HG02852 (cell line): ENCODE results near the gene CLEC4M.

Experiments
- ATAC-seq: cut with Tn5 transposase; IDR thresholded peaks from one replicate; pipeline ENCODE4 v1.9.1; 2021; ENCODE audit warnings: mild to moderate bottlenecking, moderate library complexity; ENCODE audit not compliant: unreplicated experiment

CLEC4M gene

GRCh38 chr19:7762719-7763293 is at the start of gene CLEC4M:
TSS of gene CLEC4M (plus strand) at chr19:7763243. CDS start at chr19:7763267, 24 bp downstream.
- no peak for ATAC-seq

DNA sequence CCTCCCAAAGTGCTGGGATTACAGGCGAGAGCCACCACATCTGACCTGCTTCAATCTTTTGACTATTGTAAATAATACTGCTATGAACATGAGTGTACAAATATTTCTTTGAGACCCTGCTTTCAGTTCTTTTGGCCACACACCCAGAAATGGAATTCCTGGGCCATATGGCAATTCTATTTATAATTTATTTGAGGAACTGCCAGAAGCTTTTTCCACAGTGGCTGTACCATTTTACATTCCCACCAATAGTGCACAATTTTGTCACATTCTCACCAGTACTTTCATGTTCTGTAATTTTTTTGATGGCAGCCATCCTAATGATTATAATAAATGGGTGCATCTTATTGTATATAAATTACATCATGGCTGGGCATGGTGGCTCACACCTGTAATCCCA is 47.4 kb upstream of the CLEC4M start:
- no peak for ATAC-seq

GRCh38 chr19:7716762-7717161 is 46.3 kb upstream of the CLEC4M start:
- ATAC-seq = no peak

DNA sequence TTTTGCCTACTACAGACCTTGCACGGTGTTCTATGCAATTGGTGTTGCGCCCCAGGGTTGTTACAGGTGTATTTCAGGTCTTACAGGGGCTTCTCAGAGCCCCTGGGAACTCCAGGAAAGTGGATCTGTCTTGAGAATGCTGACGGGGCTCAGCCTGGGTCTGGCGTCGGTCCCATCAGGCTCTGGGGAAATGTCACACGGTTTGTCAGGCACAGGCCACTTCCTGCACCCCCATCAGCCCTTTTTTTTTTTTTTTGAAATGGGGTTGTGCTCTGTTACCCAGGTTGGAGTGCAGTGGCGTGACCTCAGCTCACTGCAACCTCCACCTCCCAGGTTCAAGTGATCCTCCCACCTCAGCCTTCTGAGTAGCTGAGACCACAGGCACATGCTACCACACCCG is 44.4 kb upstream of the CLEC4M start:
- ATAC-seq = no peak

- no peak for ATAC-seq
These were observed 42.7 kb upstream of the CLEC4M start for GRCh38 chr19:7720351-7720750.

DNA sequence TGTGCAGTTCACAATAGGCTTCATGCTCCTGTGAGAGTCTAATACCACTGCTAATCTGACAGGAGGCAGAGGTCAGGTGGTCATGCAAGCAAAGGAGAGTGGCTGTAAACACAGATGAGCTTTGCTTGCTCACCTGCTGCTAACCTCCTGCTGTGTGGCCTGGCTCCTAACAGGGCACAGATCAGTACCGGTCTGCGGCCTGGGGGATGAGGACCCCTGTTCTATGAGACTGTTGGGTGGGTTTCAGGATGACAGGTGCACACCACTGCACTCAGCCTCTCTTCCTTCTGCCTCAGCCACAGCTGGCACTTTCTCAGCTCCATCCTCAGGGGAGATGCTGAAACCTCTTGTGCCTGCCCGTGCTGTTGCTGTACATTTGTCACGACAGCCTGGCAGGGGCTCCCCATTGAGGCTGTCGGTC is 40.8 kb upstream of the CLEC4M start:
- no peak for ATAC-seq

- no peak for ATAC-seq
These were observed 37.3 kb upstream of the CLEC4M start for GRCh38 chr19:7725791-7726190.

- ATAC-seq = no peak
These were observed 33.8 kb upstream of the CLEC4M start for GRCh38 chr19:7729211-7729610.

- ATAC-seq = no peak
These were observed 33.2 kb upstream of the CLEC4M start for GRCh38 chr19:7729831-7730285.

- ATAC-seq = no peak
These were observed 32.5 kb upstream of the CLEC4M start for GRCh38 chr19:7730286-7731217.

GRCh38 chr19:7731218-7731595 is 31.8 kb upstream of the CLEC4M start:
- ATAC-seq = no peak

- ATAC-seq = no peak
These were observed 31.4 kb upstream of the CLEC4M start for GRCh38 chr19:7731615-7732014.

DNA sequence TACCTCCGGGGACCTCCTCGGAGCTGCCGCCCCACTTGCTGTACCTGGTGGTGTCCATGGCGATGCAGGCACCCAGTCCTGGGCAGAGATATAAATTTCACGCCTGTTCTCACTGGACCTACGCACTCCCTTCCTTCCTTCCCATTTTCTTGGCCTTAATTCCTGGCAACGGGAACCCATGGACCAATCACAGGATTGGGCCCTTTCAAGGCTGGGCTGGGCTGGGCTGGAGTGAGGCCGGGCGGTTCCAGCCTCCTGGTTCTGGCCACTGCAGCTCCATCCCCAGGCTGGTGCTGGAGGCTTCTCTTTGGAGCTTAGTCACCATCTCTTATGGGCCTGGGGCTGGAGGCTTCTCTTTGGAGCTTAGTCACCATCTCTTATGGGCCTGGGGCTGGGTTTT is 31.0 kb upstream of the CLEC4M start, which contains the start of gene CLEC4G:
Gene CLEC4G (minus strand): TSS at position 66 of the 400 bp plus-strand sequence. CDS start 8 bp downstream, at position 58.
- ATAC-seq = no peak

DNA sequence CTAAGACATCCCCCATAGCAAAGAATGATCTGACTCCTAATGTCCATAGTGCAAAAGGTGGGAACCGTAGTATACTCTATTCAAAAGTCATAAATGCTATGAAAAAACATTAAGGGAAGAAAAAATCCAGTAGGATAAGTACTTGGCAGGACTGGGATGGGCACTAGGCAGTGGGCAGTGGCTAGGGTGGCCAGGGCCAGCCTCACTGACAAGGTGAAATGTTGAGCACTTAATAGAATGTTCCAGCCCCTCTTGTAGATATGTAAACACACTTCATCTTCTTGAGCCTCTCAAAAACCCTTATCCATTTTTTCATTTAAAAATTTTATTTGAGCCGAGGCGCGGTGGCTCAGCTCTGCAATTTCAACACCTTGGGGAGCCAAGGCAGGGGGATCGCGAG is 29.7 kb upstream of the CLEC4M start:
- no peak for ATAC-seq

- ATAC-seq = no peak
These were observed 28.5 kb upstream of the CLEC4M start for GRCh38 chr19:7734220-7735203.

- no peak for ATAC-seq
These were observed 26.9 kb upstream of the CLEC4M start for GRCh38 chr19:7736148-7736547.

GRCh38 chr19:7737215-7737614 is 25.8 kb upstream of the CLEC4M start:
- ATAC-seq = no peak

- ATAC-seq = no peak
These were observed 25.0 kb upstream of the CLEC4M start for GRCh38 chr19:7738023-7738422.

DNA sequence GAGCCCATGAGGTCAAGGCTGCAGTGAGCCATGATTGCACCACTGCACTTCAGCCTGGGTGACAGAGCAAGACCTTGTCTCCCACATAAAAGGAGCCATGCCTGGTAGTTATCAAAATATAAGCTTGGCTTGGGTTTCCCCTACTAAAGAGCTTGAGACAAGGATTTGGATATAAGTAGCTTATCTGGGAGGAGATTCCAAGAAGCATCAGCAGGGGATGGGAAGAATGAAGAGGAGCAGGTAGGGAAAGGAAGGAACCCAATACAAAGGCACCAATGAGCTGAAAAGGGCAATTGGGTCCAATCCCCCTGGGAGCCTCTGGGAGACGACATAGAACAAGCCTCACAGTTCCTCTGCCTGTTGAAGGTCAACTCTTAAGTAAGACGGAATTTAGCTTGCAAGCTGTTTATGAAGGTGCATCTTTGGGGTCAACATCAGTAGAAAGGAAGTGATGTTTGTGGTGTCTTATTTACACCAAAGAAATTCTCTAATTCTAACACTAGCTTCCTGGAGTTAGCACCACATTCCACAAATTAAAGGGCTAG is 23.8 kb upstream of the CLEC4M start:
- ATAC-seq = no peak

DNA sequence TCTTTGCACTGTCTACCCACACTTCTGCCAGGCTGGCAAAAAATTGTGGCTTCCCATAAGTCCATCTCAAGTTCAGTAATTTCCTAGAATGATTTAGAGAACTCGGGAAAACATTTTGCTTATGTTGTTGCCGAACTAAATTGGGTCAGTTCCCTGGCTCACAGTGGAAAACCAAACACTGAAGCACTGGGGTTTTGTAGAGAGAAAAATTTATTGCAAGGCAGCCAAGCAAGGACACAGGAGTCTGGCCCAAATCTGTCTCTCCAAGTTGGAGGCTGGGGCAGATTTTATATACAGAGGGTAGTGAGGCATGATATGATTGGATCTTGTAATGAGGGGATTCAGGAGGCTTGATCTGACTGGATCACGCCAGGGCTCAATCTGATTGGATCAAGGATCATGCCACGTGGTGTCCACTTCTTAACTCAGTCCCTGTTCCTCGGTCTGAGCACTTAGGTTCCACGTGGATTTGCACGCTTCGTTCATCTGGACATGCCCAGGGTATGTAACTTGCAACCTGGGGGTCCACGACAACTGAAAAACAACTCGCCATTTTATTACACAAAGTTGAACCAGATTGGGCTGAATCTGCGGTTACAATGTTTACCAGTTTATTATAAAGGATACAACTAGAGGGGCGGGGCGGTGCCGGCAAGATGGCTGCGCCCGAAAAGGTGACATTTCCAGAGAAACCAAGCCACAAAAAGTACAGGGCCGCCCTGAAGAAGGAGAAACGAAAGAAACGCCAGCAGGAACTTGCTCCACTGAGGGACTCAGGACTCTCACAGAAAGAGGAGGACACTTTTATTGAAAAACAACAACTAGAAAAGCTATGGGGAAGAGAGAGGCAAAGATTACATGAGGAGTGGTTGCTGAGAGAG is 23.0 kb upstream of the CLEC4M start:
- ATAC-seq = no peak
